Esophagus squamous epithelium (tissue), 4 donors: Measurements from ENCODE around the gene RPS6KB2.
"Not testable (repeated sequence)": the region's sequence is repeated elsewhere in the genome, so short reads cannot be mapped to it uniquely, and the experiment has no call there.

Experiments used
- CTCF ChIP-seq, 6 experiments: fragments of 450-650 bp in 4 of 6; fragments of 200-600 bp in 2 of 6; sonication (generic) in 2 of 6; IDR thresholded peaks; one replicate each; pipeline ENCODE4 v1.5.1; 2016 to 2019; ENCODE audit warnings: antibody characterized with exemption in 6 of 6, mild to moderate bottlenecking in 4 of 6, moderate library complexity in 4 of 6
- POLR2A ChIP-seq, 4 donors: fragments of 450-650 bp; IDR thresholded peaks; one replicate each; pipeline ENCODE4 v1.6.1; 2017; ENCODE audit warnings: antibody characterized with exemption in 4 of 4, mild to moderate bottlenecking in 4 of 4, moderate library complexity in 3 of 4

GRCh38 chr11:67403085-67403484 lies 25.2 kb upstream of the RPS6KB2 start:
- not testable (repeated sequence) for TF ChIP-seq CTCF, POLR2A (IDR thresholded peaks at IDR 0.05)
